Type B pancreatic cell (in vitro differentiated cells): ENCODE data around the gene TELO2. TPM values are rescaled to one million over a fixed set of nuclear protein-coding genes. Genes with fewer than 3 reads are reported as not detected.

Source experiments
- DNase-seq: peaks from one replicate; pipeline ENCODE4 v3.0.0; 2021; ENCODE audit warnings: mixed read lengths; ENCODE audit not compliant: unreplicated experiment; ENCODE audit errors: extremely low spot score
- H3K27ac Mint-ChIP-seq: 2 replicates; pipeline ENCODE4 v1.8.0; 2021; ENCODE audit warnings: mild to moderate bottlenecking, mixed read lengths
- H3K27me3 Mint-ChIP-seq: 2 replicates; pipeline ENCODE4 v1.8.0; 2021; ENCODE audit warnings: mixed read lengths
- H3K36me3 Mint-ChIP-seq: 2 replicates; pipeline ENCODE4 v1.8.0; 2021; ENCODE audit warnings: mixed read lengths
- H3K4me1 Mint-ChIP-seq: one replicate; pipeline ENCODE4 v1.8.0; 2021; ENCODE audit warnings: mixed read lengths; ENCODE audit not compliant: unreplicated experiment
- H3K4me3 Mint-ChIP-seq: 2 replicates; pipeline ENCODE4 v1.8.0; 2021; ENCODE audit warnings: mild to moderate bottlenecking, mixed read lengths
- H3K9me3 Mint-ChIP-seq: 2 replicates; pipeline ENCODE4 v1.8.0; 2021; ENCODE audit warnings: mixed read lengths
- CTCF ChIP-seq: fragments of 200-600 bp; sonication (generic); conservative IDR thresholded peaks from 2 replicates; pipeline ENCODE4 v1.5.0; 2021; ENCODE audit warnings: antibody characterized with exemption, mild to moderate bottlenecking
- total RNA-seq: library from RNA; stranded (reverse); gene quantifications from 2 replicates; pipeline ENCODE4 v1.2.1, GENCODE V29; 2021; ENCODE audit warnings: low replicate concordance

The TELO2 gene
- total RNA-seq, 1 donor from 2014 or later: 65.4 TPM

DNA sequence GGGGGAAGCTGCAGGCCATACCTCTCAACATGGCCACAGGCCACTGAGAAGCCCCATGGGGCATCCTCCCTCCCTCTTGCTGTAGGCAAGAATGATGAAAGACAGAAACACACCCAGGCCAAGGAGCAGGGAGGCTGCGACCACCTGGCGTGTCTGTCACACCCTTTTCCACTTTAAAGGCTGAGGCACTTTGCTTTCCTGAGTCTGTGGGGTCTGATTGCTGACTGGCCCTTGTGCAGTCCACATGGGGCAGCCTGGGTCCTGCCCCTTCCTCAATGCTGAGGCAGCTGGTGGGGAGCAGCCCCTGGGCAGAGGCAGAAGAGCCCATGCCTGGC is 49.0 kb downstream of the TELO2 start:
- H3K9me3 Mint-ChIP-seq: no peaks in the 10 kb centered on the region
- H3K36me3 Mint-ChIP-seq: peaks cover 6% of the 10 kb centered on the region
- no peak overlapping the region for H3K27ac Mint-ChIP-seq

DNA sequence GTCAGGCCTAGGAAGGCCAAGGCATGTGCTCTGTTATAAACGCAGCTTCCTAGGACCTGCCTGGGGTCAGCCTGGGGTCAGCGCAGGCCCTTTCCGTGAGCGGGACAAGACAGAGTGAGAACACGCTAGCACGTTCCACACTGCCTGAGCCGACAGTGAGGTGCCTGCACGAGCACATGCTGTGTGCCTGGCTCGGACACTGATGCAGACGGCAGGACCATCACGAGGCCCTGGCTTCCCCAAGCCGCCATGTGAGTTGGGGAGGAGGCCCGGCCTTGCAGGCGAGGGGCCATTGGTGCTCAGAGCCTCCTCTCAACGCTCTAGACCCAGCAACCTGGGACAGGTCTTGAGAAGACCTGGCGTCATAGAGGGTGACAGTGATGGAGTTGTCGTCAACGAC is 49.4 kb downstream of the TELO2 start:
- Mint-ChIP-seq H3K4me1 (peaks cover 13% of the 10 kb centered on the region), H3K36me3 (peaks cover 6% of the 10 kb centered on the region), H3K27ac (no peak overlapping the region), H3K27me3 (no peaks in the 10 kb centered on the region), H3K9me3 (no peaks in the 10 kb centered on the region), H3K4me3 (no peak overlapping the region)
- TF ChIP-seq CTCF: no peak
- DNase-seq: no peak

More for the DNA sequence above, 49.0 kb downstream of the TELO2 start:
- H3K4me3 Mint-ChIP-seq: no peak overlapping the region
- no peaks in the 10 kb centered on the region for H3K27me3 Mint-ChIP-seq
- DNase-seq: no peak
- peaks cover 13% of the 10 kb centered on the region for H3K4me1 Mint-ChIP-seq
- TF ChIP-seq CTCF: no peak

- no peaks in the 10 kb centered on the region for H3K9me3 Mint-ChIP-seq
- no peak for DNase-seq
- no peak overlapping the region for H3K4me3 Mint-ChIP-seq
- TF ChIP-seq CTCF: no peak
- peaks cover 6% of the 10 kb centered on the region for H3K36me3 Mint-ChIP-seq
- no peak overlapping the region for H3K27ac Mint-ChIP-seq
- no peaks in the 10 kb centered on the region for H3K27me3 Mint-ChIP-seq
- H3K4me1 Mint-ChIP-seq: peaks cover 13% of the 10 kb centered on the region
These were observed 50.1 kb downstream of the TELO2 start for GRCh38 chr16:1543085-1543896.

DNA sequence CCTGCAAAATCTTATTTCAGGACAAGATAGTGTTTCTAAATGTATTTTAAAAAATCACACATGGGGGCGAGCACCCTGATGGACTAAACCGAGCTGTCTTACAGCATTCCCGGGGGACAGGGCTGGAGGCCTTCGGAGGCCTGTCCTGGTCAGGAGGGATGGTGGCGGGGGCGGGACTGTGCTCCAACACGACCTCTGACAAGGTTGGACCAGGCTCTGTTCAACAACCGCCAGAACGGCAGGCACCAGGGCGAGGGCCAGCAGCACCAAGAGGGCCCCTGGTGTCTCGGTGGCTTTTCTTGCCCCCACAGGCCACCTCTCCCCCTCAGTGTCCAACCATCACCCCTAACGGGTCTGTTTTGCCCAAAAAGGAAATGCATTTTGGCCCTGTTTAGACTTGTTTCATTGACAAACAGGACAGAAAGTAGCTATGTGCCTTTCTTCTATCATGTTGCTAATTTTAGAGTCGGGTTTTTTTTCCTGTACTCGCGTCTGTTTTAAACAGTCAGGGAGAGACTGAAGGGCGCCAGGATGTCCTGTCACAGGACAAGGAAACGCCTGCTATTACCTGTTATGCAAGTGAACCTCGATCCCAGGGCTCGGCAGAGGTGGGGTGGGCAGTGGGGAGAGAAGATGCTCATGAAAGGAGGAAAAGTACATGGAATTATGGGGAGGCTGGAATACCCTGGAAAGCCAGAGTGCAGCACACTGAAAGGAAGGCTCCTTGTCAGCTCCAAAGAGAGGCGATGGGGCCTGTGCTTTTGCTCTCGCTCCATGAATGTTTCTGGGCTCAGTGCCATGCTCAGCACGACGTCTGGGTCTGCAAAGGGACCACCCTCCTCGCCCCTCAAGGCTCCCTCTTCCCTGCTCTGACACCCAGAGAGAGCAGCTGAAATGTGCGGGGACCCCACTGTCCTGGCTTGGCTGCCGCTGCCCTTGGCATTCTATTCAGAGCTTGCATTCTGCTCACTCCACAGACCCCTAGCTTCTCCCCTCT is 52.2 kb downstream of the TELO2 start:
- Mint-ChIP-seq H3K4me1 (peaks cover 13% of the 10 kb centered on the region), H3K27me3 (no peaks in the 10 kb centered on the region), H3K4me3 (no peak overlapping the region), H3K36me3 (peaks cover 6% of the 10 kb centered on the region), H3K9me3 (no peaks in the 10 kb centered on the region), H3K27ac (peak overlapping the region; percentile 63)
- DNase-seq: no peak
- no peak for TF ChIP-seq CTCF

GRCh38 chr16:1546430-1546829 is 53.3 kb downstream of the TELO2 start:
- Mint-ChIP-seq H3K27me3 (no peaks in the 10 kb centered on the region), H3K27ac (no peak overlapping the region), H3K36me3 (peaks cover 6% of the 10 kb centered on the region), H3K9me3 (no peaks in the 10 kb centered on the region), H3K4me3 (no peak overlapping the region), H3K4me1 (peaks cover 13% of the 10 kb centered on the region)
- no peak for TF ChIP-seq CTCF
- DNase-seq: no peak
